ENCODE measurements around the gene DBP.
A peak's percentile ranks its signal among the peaks of the same experiment; 100 is the strongest.

The DBP gene

GRCh38 chr19:48627201-48627864, 9.8 kb downstream of the DBP start:
- DNase-seq: no peak

- no peak for DNase-seq
Observed at GRCh38 chr19:48625891-48626327, 11.3 kb downstream of the DBP start.

GRCh38 chr19:48624791-48625723, 12.1 kb downstream of the DBP start:
- no peak for DNase-seq

- peak; percentile 61 to 99 (median 96) for DNase-seq
Observed at GRCh38 chr19:48624067-48624594, 13.0 kb downstream of the DBP start.

GRCh38 chr19:48623556-48624066, 13.6 kb downstream of the DBP start:
- DNase-seq: peak in 1 of 14 donors; percentile 24

GRCh38 chr19:48619692-48620585, 17.2 kb downstream of the DBP start:
- DNase-seq: no peak

GRCh38 chr19:48618916-48619691, 18.1 kb downstream of the DBP start, which contains the start of the genes RPL18 and SPHK2:
TSS of gene RPL18 (minus strand) at chr19:48619178. CDS start at chr19:48619143, 35 bp downstream.
TSS of gene SPHK2 (plus strand) at chr19:48619506. CDS start at chr19:48620515, 1,009 bp downstream.
- DNase-seq: peak; percentile 95 to 100 (median 99)

- DNase-seq: no peak
Observed at GRCh38 chr19:48618278-48618915, 18.8 kb downstream of the DBP start.

GRCh38 chr19:48617146-48617937, 19.8 kb downstream of the DBP start:
- peak in 1 of 14 donors; percentile 7 for DNase-seq

- DNase-seq: no peak
Observed at GRCh38 chr19:48616491-48617056, 20.6 kb downstream of the DBP start.

GRCh38 chr19:48616041-48616436, 21.1 kb downstream of the DBP start:
- no peak for DNase-seq

GRCh38 chr19:48615231-48616040, 21.7 kb downstream of the DBP start:
- DNase-seq: no peak

GRCh38 chr19:48614436-48615230, 22.5 kb downstream of the DBP start, which contains the start of gene FAM83E:
TSS of gene FAM83E (minus strand) at chr19:48615076. CDS start at chr19:48613372, 1,704 bp downstream.
- DNase-seq: no peak

GRCh38 chr19:48613852-48614435, 23.2 kb downstream of the DBP start:
- DNase-seq: peak in 1 of 14 donors; percentile 68

- DNase-seq: peak in 7 of 14 donors; percentile 14 to 70 (median 32)
Observed at GRCh38 chr19:48613024-48613851, 23.9 kb downstream of the DBP start.

- no peak for DNase-seq
Observed at GRCh38 chr19:48611872-48612271, 25.3 kb downstream of the DBP start.

Measured in C1 segment of cervical spinal cord (tissue), 14 donors.